ENCODE results near the gene CCDC71.

CCDC71 gene

GRCh38 chr3:49182682-49183081 lies 16.6 kb upstream of the CCDC71 start (continued):
- no peak for TF ChIP-seq CREB5 (CRISPR knock-in tag; IDR thresholded peaks at IDR 0.05; ENCODE audit: low read depth)
- TF ChIP-seq TSHZ2 (CRISPR knock-in tag; IDR thresholded peaks at IDR 0.05): no peak
- TF ChIP-seq ESRRG (CRISPR knock-in tag; IDR thresholded peaks at IDR 0.05): no peak
- no peak for TF ChIP-seq GLIS3 (CRISPR knock-in tag; IDR thresholded peaks at IDR 0.05)
- no peak for TF ChIP-seq PPARA (CRISPR knock-in tag; IDR thresholded peaks at IDR 0.05; ENCODE audit: borderline replicate concordance)
- no peak for TF ChIP-seq ZFP3 (CRISPR knock-in tag; IDR thresholded peaks at IDR 0.05)
- TF ChIP-seq ARNTL (CRISPR knock-in tag; IDR thresholded peaks at IDR 0.05; ENCODE audit: borderline replicate concordance, low read depth): no peak

- TF ChIP-seq OSR1 (CRISPR knock-in tag; IDR thresholded peaks at IDR 0.05) (no peak), PATZ1 (CRISPR knock-in tag; IDR thresholded peaks at IDR 0.05; ENCODE audit: borderline replicate concordance) (no peak), ISL1 (CRISPR knock-in tag; IDR thresholded peaks at IDR 0.05) (no peak), TCF4 (CRISPR knock-in tag; IDR thresholded peaks at IDR 0.05; ENCODE audit: borderline replicate concordance) (no peak), ZFP3 (CRISPR knock-in tag; IDR thresholded peaks at IDR 0.05) (no peak), CSDC2 (CRISPR knock-in tag; IDR thresholded peaks at IDR 0.05) (no peak), RARB (CRISPR knock-in tag; IDR thresholded peaks at IDR 0.05) (no peak), CREB5 (CRISPR knock-in tag; IDR thresholded peaks at IDR 0.05; ENCODE audit: low read depth) (no peak), ARNTL (CRISPR knock-in tag; IDR thresholded peaks at IDR 0.05; ENCODE audit: borderline replicate concordance, low read depth) (no peak), ESRRG (CRISPR knock-in tag; IDR thresholded peaks at IDR 0.05) (no peak), PPARA (CRISPR knock-in tag; IDR thresholded peaks at IDR 0.05; ENCODE audit: borderline replicate concordance) (no peak), POU6F1 (CRISPR knock-in tag; IDR thresholded peaks at IDR 0.05; ENCODE audit: borderline replicate concordance, low read depth) (no peak), GLIS3 (CRISPR knock-in tag; IDR thresholded peaks at IDR 0.05) (no peak), ZFP30 (CRISPR knock-in tag; IDR thresholded peaks at IDR 0.05) (no peak)
- no peak for ATAC-seq
Measured at GRCh38 chr3:49181351-49181750, 15.2 kb upstream of the CCDC71 start.

- TF ChIP-seq POU6F1 (CRISPR knock-in tag; IDR thresholded peaks at IDR 0.05; ENCODE audit: borderline replicate concordance, low read depth) (no peak), PPARA (CRISPR knock-in tag; IDR thresholded peaks at IDR 0.05; ENCODE audit: borderline replicate concordance) (no peak), BACH2 (CRISPR knock-in tag; IDR thresholded peaks at IDR 0.05; ENCODE audit: borderline replicate concordance) (no peak), ESRRG (CRISPR knock-in tag; IDR thresholded peaks at IDR 0.05) (no peak), TSHZ2 (CRISPR knock-in tag; IDR thresholded peaks at IDR 0.05) (no peak)
- ATAC-seq: no peak
Measured at GRCh38 chr3:49180116-49180515, 14.0 kb upstream of the CCDC71 start.

Measured in SK-N-SH treated with all-trans-retinoic acid at 6 μM for 48 hours (cell line).